ENCODE data around the gene ASTL. TPM values are rescaled to one million over a fixed set of nuclear protein-coding genes. Genes with fewer than 3 reads are reported as not detected.

ASTL gene
- total RNA-seq, 1 donor from 2014 or later: not detected

- Mint-ChIP-seq H3K4me3 (ENCODE audit: unreplicated experiment) (no peak overlapping the region), H3K9me3 (ENCODE audit: unreplicated experiment) (peaks cover 16% of the 10 kb centered on the region), H3K36me3 (ENCODE audit: unreplicated experiment) (no peaks in the 10 kb centered on the region), H3K27me3 (ENCODE audit: unreplicated experiment) (peaks cover 54% of the 10 kb centered on the region), H3K4me1 (ENCODE audit: unreplicated experiment) (peaks cover 1% of the 10 kb centered on the region), H3K27ac (ENCODE audit: unreplicated experiment) (no peak overlapping the region)
- TF ChIP-seq, protein P1, sequence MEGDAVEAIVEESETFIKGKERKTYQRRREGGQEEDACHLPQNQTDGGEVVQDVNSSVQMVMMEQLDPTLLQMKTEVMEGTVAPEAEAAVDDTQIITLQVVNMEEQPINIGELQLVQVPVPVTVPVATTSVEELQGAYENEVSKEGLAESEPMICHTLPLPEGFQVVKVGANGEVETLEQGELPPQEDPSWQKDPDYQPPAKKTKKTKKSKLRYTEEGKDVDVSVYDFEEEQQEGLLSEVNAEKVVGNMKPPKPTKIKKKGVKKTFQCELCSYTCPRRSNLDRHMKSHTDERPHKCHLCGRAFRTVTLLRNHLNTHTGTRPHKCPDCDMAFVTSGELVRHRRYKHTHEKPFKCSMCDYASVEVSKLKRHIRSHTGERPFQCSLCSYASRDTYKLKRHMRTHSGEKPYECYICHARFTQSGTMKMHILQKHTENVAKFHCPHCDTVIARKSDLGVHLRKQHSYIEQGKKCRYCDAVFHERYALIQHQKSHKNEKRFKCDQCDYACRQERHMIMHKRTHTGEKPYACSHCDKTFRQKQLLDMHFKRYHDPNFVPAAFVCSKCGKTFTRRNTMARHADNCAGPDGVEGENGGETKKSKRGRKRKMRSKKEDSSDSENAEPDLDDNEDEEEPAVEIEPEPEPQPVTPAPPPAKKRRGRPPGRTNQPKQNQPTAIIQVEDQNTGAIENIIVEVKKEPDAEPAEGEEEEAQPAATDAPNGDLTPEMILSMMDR (IDR thresholded peaks at IDR 0.05): no peak
- DNase-seq (ENCODE audit: extremely low spot score, unreplicated experiment): no peak
Observed at GRCh38 chr2:96075199-96075771, 63.0 kb downstream of the ASTL start.

DNA sequence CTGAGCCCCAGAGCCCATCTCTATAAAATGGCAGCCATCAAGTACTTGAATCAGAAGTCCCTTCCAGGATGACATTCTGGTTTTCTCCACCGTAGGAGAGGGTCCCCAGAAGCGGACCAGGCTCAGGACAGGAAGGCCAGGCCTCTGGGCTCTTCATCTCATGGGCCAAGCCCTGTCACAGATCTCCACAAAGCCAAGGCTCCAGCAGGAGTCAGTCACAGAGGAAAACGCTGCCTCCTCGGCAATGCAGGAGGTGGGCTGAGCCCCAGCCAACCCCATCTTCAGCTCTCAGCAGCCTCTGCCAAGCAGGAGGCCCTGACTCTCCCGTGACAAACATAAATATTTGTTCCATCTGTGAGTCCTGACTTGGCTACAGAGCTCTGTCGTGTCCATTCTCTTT lies 64.1 kb downstream of the ASTL start:
- TF ChIP-seq, protein P1 (IDR thresholded peaks at IDR 0.05): no peak
- H3K9me3 Mint-ChIP-seq (ENCODE audit: unreplicated experiment): peaks cover 16% of the 10 kb centered on the region
- no peak overlapping the region for H3K27ac Mint-ChIP-seq (ENCODE audit: unreplicated experiment)
- H3K4me3 Mint-ChIP-seq (ENCODE audit: unreplicated experiment): no peak overlapping the region
- H3K27me3 Mint-ChIP-seq (ENCODE audit: unreplicated experiment): peaks cover 42% of the 10 kb centered on the region
- peaks cover 1% of the 10 kb centered on the region for H3K4me1 Mint-ChIP-seq (ENCODE audit: unreplicated experiment)
- DNase-seq (ENCODE audit: extremely low spot score, unreplicated experiment): no peak
- no peaks in the 10 kb centered on the region for H3K36me3 Mint-ChIP-seq (ENCODE audit: unreplicated experiment)

DNA sequence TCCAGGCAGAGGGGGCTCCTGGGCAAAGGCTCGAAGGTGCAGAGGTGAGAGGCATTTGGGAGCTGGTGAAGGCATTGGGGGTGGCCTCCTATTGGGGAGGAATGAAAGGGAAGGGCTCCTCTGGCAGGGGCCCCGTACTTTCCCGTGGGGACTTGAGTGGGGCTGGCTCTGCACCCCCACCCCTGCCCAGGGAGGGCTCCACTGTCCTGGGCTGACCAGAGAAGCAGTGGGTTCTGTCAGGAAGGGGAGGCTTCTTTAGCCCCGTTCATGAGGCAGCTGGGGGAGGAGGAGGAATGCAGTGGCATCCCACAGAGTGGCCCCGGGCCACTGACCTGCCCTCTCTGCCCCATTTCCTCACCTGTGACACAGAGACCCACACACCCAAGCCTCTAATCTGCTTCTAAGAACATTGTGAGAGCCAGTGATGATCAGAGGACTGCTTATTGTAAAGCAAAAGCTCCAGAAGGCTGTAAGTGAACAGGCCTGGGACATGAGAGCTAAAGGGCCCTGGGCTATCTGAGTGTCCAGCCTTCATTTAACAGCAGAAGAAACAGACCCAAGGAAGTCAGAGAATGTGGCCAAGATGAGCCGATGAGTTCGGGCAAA lies 65.0 kb downstream of the ASTL start:
- Mint-ChIP-seq H3K4me3 (ENCODE audit: unreplicated experiment) (no peak overlapping the region), H3K4me1 (ENCODE audit: unreplicated experiment) (peaks cover 1% of the 10 kb centered on the region), H3K27ac (ENCODE audit: unreplicated experiment) (no peak overlapping the region), H3K27me3 (ENCODE audit: unreplicated experiment) (peaks cover 34% of the 10 kb centered on the region), H3K36me3 (ENCODE audit: unreplicated experiment) (no peaks in the 10 kb centered on the region), H3K9me3 (ENCODE audit: unreplicated experiment) (peaks cover 16% of the 10 kb centered on the region)
- TF ChIP-seq, protein P1 (IDR thresholded peaks at IDR 0.05): no peak
- DNase-seq (ENCODE audit: extremely low spot score, unreplicated experiment): no peak

Other genes with a start within 250 kb of the ASTL start
- gene ANKRD36C, start 146.7 kb downstream of the ASTL start, total RNA-seq: 41.7 and 45.0 TPM in 2 replicates
- gene GPAT2, start 103.6 kb downstream of the ASTL start, total RNA-seq: not detected in 2 replicates
- not detected in 2 replicates for gene ADRA2B, start 21.9 kb downstream of the ASTL start, total RNA-seq
- gene DUSP2, start 6.9 kb upstream of the ASTL start, total RNA-seq: 0.68 and 0.78 TPM in 2 replicates
- 80.2 and 94.1 TPM in 2 replicates for gene STARD7, start 70.3 kb upstream of the ASTL start, total RNA-seq
- 56.3 and 61.8 TPM in 2 replicates for gene TMEM127, start 127.5 kb upstream of the ASTL start, total RNA-seq
- 54.6 and 56.3 TPM in 2 replicates for gene CIAO1, start 127.7 kb upstream of the ASTL start, total RNA-seq
- gene SNRNP200, start 167.0 kb upstream of the ASTL start, total RNA-seq: 114 and 122 TPM in 2 replicates
- 0.50 and 0.86 TPM in 2 replicates for gene ITPRIPL1, start 186.8 kb upstream of the ASTL start, total RNA-seq
- gene NCAPH, start 197.3 kb upstream of the ASTL start, total RNA-seq: 5.9 and 7.7 TPM in 2 replicates

Data from osteocyte (in vitro differentiated cells).